HepG2 (cell line): Measurements from ENCODE around the gene PPIC. TPM values are rescaled to one million over a fixed set of nuclear protein-coding genes. Genes with fewer than 3 reads are reported as not detected.
A peak's percentile ranks its signal among the peaks of the same experiment; 100 is the strongest.

Experiments
- ATAC-seq: fragments of 200-7000 bp; cut with Tn5 transposase; 3 replicates; pipeline ENCODE4 v1.9.1; 2020; ENCODE audit warnings: mild to moderate bottlenecking, moderate library complexity
- BruUV-seq: library from RNA; stranded (reverse); fragments of 400-500 nt; replicated peaks from 2 replicates; lab custom pipeline; 2021; lab: Mats Ljungman, UMichigan
- CTCF ChIA-PET: fragments of 300-600 bp; formaldehyde crosslinking; extraction: SDS; loops from one replicate; lab custom pipeline; 2021; ENCODE audit warnings: low total read pairs, inconsistent platforms, low intra/inter-chr PET ratio; lab: Yijun Ruan, JAX
- POLR2A ChIA-PET: fragments of 350-600 bp; sonication (Branson Sonifier 250); formaldehyde crosslinking; loops from one replicate; lab custom pipeline; 2020; ENCODE audit warnings: antibody characterized with exemption, inconsistent platforms; lab: Yijun Ruan, JAX
- DNase-seq: peaks from one replicate; pipeline ENCODE4 v3.0.0-alpha.2; 2015; ENCODE audit warnings: low spot score
- FAIRE-seq: peaks from 3 replicates; lab custom pipeline; 2011; peaks lifted over from hg19 to GRCh38; lab: Jason Lieb, UNC
- H2AFZ ChIP-seq: one replicate; pipeline ENCODE4 v1.6.1; 2011; ENCODE audit warnings: low read length, inconsistent platforms
- H3K27ac ChIP-seq: fragments of 300-600 bp; 3 replicates; pipeline ENCODE4 v1.8.0; 2011; ENCODE audit warnings: mixed run types, mild to moderate bottlenecking, mixed read lengths, low read length, inconsistent platforms; ENCODE audit not compliant: insufficient read depth; ENCODE audit errors: extremely low read length
- H3K27me3 ChIP-seq, 2 experiments: fragments of 200-600 bp in 1 of 2; 2 replicates in 1 of 2; 3 replicates in 1 of 2; pipeline versions ENCODE4 v1.6.0 to v1.8.0; 2011; ENCODE audit warnings: low read length in 2 of 2, mild to moderate bottlenecking in 2 of 2, moderate library complexity in 2 of 2, inconsistent platforms in 1 of 2; ENCODE audit not compliant: insufficient read depth in 2 of 2, control insufficient read depth in 1 of 2
- H3K36me3 ChIP-seq, 2 experiments: fragments of 200-600 bp in 1 of 2; replicated peaks in 1 of 2; 2 replicates in 1 of 2; 3 replicates in 1 of 2; pipeline versions ENCODE4 v1.5.1 to v1.8.0; 2011; ENCODE audit warnings: low read length in 2 of 2, inconsistent platforms in 1 of 2; ENCODE audit not compliant: insufficient read depth in 2 of 2, control insufficient read depth in 1 of 2
- H3K4me1 ChIP-seq: 2 replicates; pipeline ENCODE4 v1.5.1; 2012; ENCODE audit warnings: low read length, inconsistent platforms; ENCODE audit not compliant: insufficient read depth
- H3K4me2 ChIP-seq: 2 replicates; pipeline ENCODE4 v1.6.0; 2011; ENCODE audit warnings: low read depth, low read length, inconsistent platforms
- H3K4me3 ChIP-seq, 3 experiments: fragments of 200-600 bp in 1 of 3; sonication (generic), shearing (Covaris generic) in 1 of 3; replicated peaks in 1 of 3; 2 replicates each; pipeline ENCODE4 v1.5.1; 2011 to 2016; ENCODE audit warnings: low read length in 3 of 3, inconsistent platforms in 2 of 3, low read depth in 2 of 3, mild to moderate bottlenecking in 2 of 3, control low read depth in 1 of 3, mixed read lengths in 1 of 3; ENCODE audit not compliant: insufficient read depth in 1 of 3
- H3K79me2 ChIP-seq: one replicate; pipeline ENCODE4 v1.6.1; 2011; ENCODE audit warnings: low read length, inconsistent platforms; ENCODE audit not compliant: insufficient read depth
- H3K9ac ChIP-seq: 2 replicates; pipeline ENCODE4 v1.6.0; 2011; ENCODE audit warnings: mild to moderate bottlenecking, low read depth, low read length, inconsistent platforms; ENCODE audit not compliant: insufficient read depth
- H3K9me3 ChIP-seq: 2 replicates; pipeline ENCODE4 v1.5.1; 2012; ENCODE audit warnings: mild to moderate bottlenecking, low read length
- H4K20me1 ChIP-seq: 2 replicates; pipeline ENCODE4 v1.6.0; 2011; ENCODE audit warnings: inconsistent platforms, mild to moderate bottlenecking, low read length, moderate library complexity; ENCODE audit not compliant: insufficient read depth
- DPF2 ChIP-seq: sonication (generic); formaldehyde crosslinking; IDR thresholded peaks from 2 replicates; pipeline ENCODE4 v1.4.0; 2020; ENCODE audit warnings: mild to moderate bottlenecking, low read depth, missing genetic modification reagents, borderline replicate concordance
- E2F1 ChIP-seq: sonication (generic); formaldehyde crosslinking; IDR thresholded peaks from 2 replicates; pipeline ENCODE4 v1.5.0; 2020; ENCODE audit warnings: missing genetic modification reagents
- MLLT10 ChIP-seq: sonication (generic); formaldehyde crosslinking; IDR thresholded peaks from 2 replicates; pipeline ENCODE4 v1.4.0; 2020; ENCODE audit warnings: missing genetic modification reagents
- PHF8 ChIP-seq: sonication (generic); formaldehyde crosslinking; IDR thresholded peaks from 2 replicates; pipeline ENCODE4 v1.5.0; 2020; ENCODE audit warnings: missing genetic modification reagents
- TBX3 ChIP-seq: fragments of 450-650 bp; IDR thresholded peaks from 2 replicates; pipeline ENCODE4 v1.6.1; 2017; ENCODE audit warnings: antibody characterized with exemption, mild to moderate bottlenecking, inconsistent platforms, borderline replicate concordance
- THAP11 ChIP-seq: IDR thresholded peaks from 2 replicates; pipeline ENCODE4 v1.6.1; 2016; ENCODE audit warnings: missing biosample characterization, missing genetic modification reagents
- ZNF543 ChIP-seq: sonication (generic); formaldehyde crosslinking; IDR thresholded peaks from 2 replicates; pipeline ENCODE4 v1.4.0; 2020; ENCODE audit warnings: mild to moderate bottlenecking, missing genetic modification reagents
- ZNF616 ChIP-seq: sonication (generic); formaldehyde crosslinking; IDR thresholded peaks from 2 replicates; pipeline ENCODE4 v1.5.0; 2020; ENCODE audit warnings: low read depth, mild to moderate bottlenecking, missing genetic modification reagents
- ZNF7 ChIP-seq: IDR thresholded peaks from 2 replicates; pipeline ENCODE4 v1.6.1; 2016; ENCODE audit warnings: missing biosample characterization, missing genetic modification reagents
- ZNF788 ChIP-seq: sonication (generic); formaldehyde crosslinking; IDR thresholded peaks from 2 replicates; pipeline ENCODE4 v1.5.0; 2020; ENCODE audit warnings: mild to moderate bottlenecking, missing genetic modification reagents, borderline replicate concordance
- ZNF879 ChIP-seq: sonication (generic); formaldehyde crosslinking; IDR thresholded peaks from 2 replicates; pipeline ENCODE4 v1.8.1; 2023; ENCODE audit warnings: missing genetic modification reagents
- ZNF883 ChIP-seq: sonication (generic); formaldehyde crosslinking; IDR thresholded peaks from 2 replicates; pipeline ENCODE4 v1.5.1; 2020; ENCODE audit warnings: mild to moderate bottlenecking, missing genetic modification reagents; ENCODE audit errors: not compliant biosample characterization
- WGBS: methylation state at CpG from one replicate; pipeline ENCODE4 v1.1.6; 2017; ENCODE audit warnings: low lambda C conversion rate; 5-methylcytosine and 5-hydroxymethylcytosine counted together
- in situ Hi-C: cut with HindIII; loops from 2 replicates; pipeline ENCODE4 v1.10.0; 2017; ENCODE audit warnings: low pct_unique_long_range_greater_than_20kb; ENCODE audit not compliant: extremely low pct_ligation_motif_present
- intact Hi-C: fragments of 100-400 bp; cut with micrococcal nuclease; formaldehyde crosslinking; loops from one replicate; pipeline ENCODE4 v1.10.0; 2022; ENCODE audit not compliant: unreplicated experiment
- polyA plus RNA-seq, 8 experiments: library from polyadenylated mRNA; depleted of rRNA in 3 of 8; stranded (reverse) in 7 of 8; unstranded in 1 of 8; fragments of >200 nt; fragmentation: Illumina TruSeq in 4 of 8; extraction: Trizol in 4 of 8; gene quantifications; 2 replicates each; pipeline versions ENCODE4 v1.2.1 to v1.2.3, GENCODE V29; 2011 to 2016; ENCODE audit warnings: low read depth in 4 of 8, missing spikeins in 1 of 8, mixed read lengths in 1 of 8; ENCODE audit not compliant: insufficient read depth in 1 of 8
- total RNA-seq, 5 experiments: library from RNA; depleted of rRNA; stranded (reverse); fragments of >200 nt; fragmentation: Illumina TruSeq; extraction: Trizol; gene quantifications; 2 replicates each; pipeline ENCODE4 v1.2.3, GENCODE V29; 2016; ENCODE audit warnings: low read depth in 1 of 5

Gene PPIC
- total and polyA plus RNA-seq, 2 of the 13 experiments (the other 11 are each of a cell fraction or from before 2014, with no cell fraction given): 6.2 to 17.2 TPM

GRCh38 chr5:123033157-123033671, 3.3 kb downstream of the PPIC start:
- TF ChIP-seq ZNF7 (CRISPR knock-in tag): no peak
- no peak for TF ChIP-seq ZNF788
- TF ChIP-seq DPF2 (CRISPR knock-in tag): no peak
- TF ChIP-seq ZNF543 (CRISPR knock-in tag): no peak
- TF ChIP-seq ZNF616 (CRISPR knock-in tag): no peak
- TF ChIP-seq THAP11: no peak
- TF ChIP-seq E2F1: no peak
- no peak for TF ChIP-seq ZNF883 (CRISPR knock-in tag)
- no peak for TF ChIP-seq TBX3
- TF ChIP-seq MLLT10 (CRISPR knock-in tag): no peak
- no peak for TF ChIP-seq ZNF879 (CRISPR knock-in tag)
- no peak for TF ChIP-seq PHF8 (CRISPR knock-in tag)
- TF ChIP-seq, all 625 proteins: peak for 0
- H3K4me1 ChIP-seq: peaks cover 21% of the 10 kb centered on the region
- no peaks in the 10 kb centered on the region for H3K9me3 ChIP-seq
- H3K4me2 ChIP-seq: no peak overlapping the region
- 92% methylated on average over 6 of the region's 6 CpGs for WGBS
- DNase-seq: peak; percentile 5
- in situ Hi-C loops (no loop called here), intact Hi-C loops (no loop called here)
- no peak for ATAC-seq
- ChIA-PET POLR2A (no interaction called here), CTCF (no interaction called here)
- no peak overlapping the region for H3K27ac ChIP-seq
- H3K4me3 ChIP-seq: no peak overlapping the region
- no peaks in the 10 kb centered on the region for H3K36me3 ChIP-seq
- FAIRE-seq: no peak
- no peak overlapping the region for H2AFZ ChIP-seq
- no TSS peak for BruUV-seq
- no peak overlapping the region for H3K9ac ChIP-seq
- no peaks in the 10 kb centered on the region for H3K79me2 ChIP-seq
- H4K20me1 ChIP-seq: no peaks in the 10 kb centered on the region
- H3K27me3 ChIP-seq: no peaks in the 10 kb centered on the region
